B cell (primary cell): ENCODE results near the gene LAGE3.

Experiments
- CTCF ChIP-seq: fragments of 200-600 bp; IDR thresholded peaks from one replicate; pipeline ENCODE4 v1.8.0; 2022; ENCODE audit warnings: antibody characterized with exemption, mild to moderate bottlenecking
- EZH2 ChIP-seq: IDR thresholded peaks from 2 replicates; pipeline ENCODE4 v1.6.1; 2012; ENCODE audit warnings: borderline replicate concordance, low read depth, mild to moderate bottlenecking, moderate library complexity, low read length; ENCODE audit not compliant: insufficient read depth, poor library complexity, severe bottlenecking

GRCh38 chrX:154452823-154453222 is 26.3 kb downstream of the LAGE3 start:
- TF ChIP-seq CTCF = no peak
- TF ChIP-seq EZH2 = no peak
